Measurements from ENCODE around the gene FKBP3. TPM values are rescaled to one million over a fixed set of nuclear protein-coding genes. Genes with fewer than 3 reads are reported as not detected.

FKBP3 gene
- total RNA-seq, 1 donor from 2014 or later, result 78.3 TPM

GRCh38 chr14:45073231-45073879 lies 60.9 kb downstream of the FKBP3 start:
- no peak for TF ChIP-seq CTCF (IDR thresholded peaks at IDR 0.05; ENCODE audit: unreplicated experiment)
- Mint-ChIP-seq H3K27me3 (ENCODE audit: unreplicated experiment) (no peaks in the 10 kb centered on the region), H3K9me3 (ENCODE audit: unreplicated experiment) (no peaks in the 10 kb centered on the region), H3K4me1 (ENCODE audit: unreplicated experiment) (no peaks in the 10 kb centered on the region), H3K4me3 (ENCODE audit: unreplicated experiment) (no peak overlapping the region), H3K36me3 (ENCODE audit: low read depth, unreplicated experiment) (no peaks in the 10 kb centered on the region), H3K27ac (ENCODE audit: unreplicated experiment) (no peak overlapping the region)
- no peak for DNase-seq (ENCODE audit: low spot score)

- no peak overlapping the region for H3K27ac Mint-ChIP-seq (ENCODE audit: unreplicated experiment)
- H3K4me1 Mint-ChIP-seq (ENCODE audit: unreplicated experiment), result no peaks in the 10 kb centered on the region
- DNase-seq (ENCODE audit: low spot score), result no peak
- no peaks in the 10 kb centered on the region for H3K27me3 Mint-ChIP-seq (ENCODE audit: unreplicated experiment)
- no peak for TF ChIP-seq CTCF (IDR thresholded peaks at IDR 0.05; ENCODE audit: unreplicated experiment)
- H3K36me3 Mint-ChIP-seq (ENCODE audit: low read depth, unreplicated experiment), result no peaks in the 10 kb centered on the region
- no peaks in the 10 kb centered on the region for H3K9me3 Mint-ChIP-seq (ENCODE audit: unreplicated experiment)
- no peak overlapping the region for H3K4me3 Mint-ChIP-seq (ENCODE audit: unreplicated experiment)
Measured at GRCh38 chr14:45072126-45072525, 62.2 kb downstream of the FKBP3 start.

- no peak overlapping the region for H3K4me3 Mint-ChIP-seq (ENCODE audit: unreplicated experiment)
- H3K27me3 Mint-ChIP-seq (ENCODE audit: unreplicated experiment), result no peaks in the 10 kb centered on the region
- no peak overlapping the region for H3K27ac Mint-ChIP-seq (ENCODE audit: unreplicated experiment)
- no peaks in the 10 kb centered on the region for H3K4me1 Mint-ChIP-seq (ENCODE audit: unreplicated experiment)
- H3K9me3 Mint-ChIP-seq (ENCODE audit: unreplicated experiment), result no peaks in the 10 kb centered on the region
- TF ChIP-seq CTCF (IDR thresholded peaks at IDR 0.05; ENCODE audit: unreplicated experiment), result no peak
- DNase-seq (ENCODE audit: low spot score), result no peak
- H3K36me3 Mint-ChIP-seq (ENCODE audit: low read depth, unreplicated experiment), result no peaks in the 10 kb centered on the region
Measured at GRCh38 chr14:45070215-45070614, 64.1 kb downstream of the FKBP3 start.

- H3K9me3 Mint-ChIP-seq (ENCODE audit: unreplicated experiment), result no peaks in the 10 kb centered on the region
- H3K4me1 Mint-ChIP-seq (ENCODE audit: unreplicated experiment), result no peaks in the 10 kb centered on the region
- no peak overlapping the region for H3K4me3 Mint-ChIP-seq (ENCODE audit: unreplicated experiment)
- TF ChIP-seq CTCF (IDR thresholded peaks at IDR 0.05; ENCODE audit: unreplicated experiment), result no peak
- peaks cover 1% of the 10 kb centered on the region for H3K27me3 Mint-ChIP-seq (ENCODE audit: unreplicated experiment)
- DNase-seq (ENCODE audit: low spot score), result no peak
- H3K36me3 Mint-ChIP-seq (ENCODE audit: low read depth, unreplicated experiment), result peaks cover 7% of the 10 kb centered on the region
- H3K27ac Mint-ChIP-seq (ENCODE audit: unreplicated experiment), result no peak overlapping the region
Measured at GRCh38 chr14:45068396-45068795, 65.9 kb downstream of the FKBP3 start.

- Mint-ChIP-seq H3K4me1 (ENCODE audit: unreplicated experiment) (no peaks in the 10 kb centered on the region), H3K27ac (ENCODE audit: unreplicated experiment) (no peak overlapping the region), H3K4me3 (ENCODE audit: unreplicated experiment) (no peak overlapping the region), H3K36me3 (ENCODE audit: low read depth, unreplicated experiment) (peaks cover 7% of the 10 kb centered on the region), H3K27me3 (ENCODE audit: unreplicated experiment) (peaks cover 1% of the 10 kb centered on the region), H3K9me3 (ENCODE audit: unreplicated experiment) (no peaks in the 10 kb centered on the region)
- no peak for TF ChIP-seq CTCF (IDR thresholded peaks at IDR 0.05; ENCODE audit: unreplicated experiment)
- DNase-seq (ENCODE audit: low spot score), result no peak
Measured at GRCh38 chr14:45066667-45067066, 67.6 kb downstream of the FKBP3 start.
